CD4-positive, alpha-beta T cell treated with Interleukin-1 beta for 1 hour (primary cell): ENCODE results near the gene FREM3.

Experiments
- DNase-seq, 2 donors: peaks; one replicate each; pipeline ENCODE4 v3.0.0-alpha.2; 2020 to 2022

Gene FREM3

GRCh38 chr4:143667461-143667860 is 33.0 kb downstream of the FREM3 start:
- DNase-seq, result no peak

- no peak for DNase-seq
Measured at GRCh38 chr4:143658336-143658735, 42.1 kb downstream of the FREM3 start.

- DNase-seq, result no peak
Measured at GRCh38 chr4:143654571-143654970, 45.9 kb downstream of the FREM3 start.

- no peak for DNase-seq
Measured at GRCh38 chr4:143653031-143653430, 47.4 kb downstream of the FREM3 start.

- no peak for DNase-seq
Measured at GRCh38 chr4:143643399-143643798, 57.1 kb downstream of the FREM3 start.

GRCh38 chr4:143642611-143643010 is 57.9 kb downstream of the FREM3 start:
- DNase-seq, result no peak

- no peak for DNase-seq
Measured at GRCh38 chr4:143641361-143641760, 59.1 kb downstream of the FREM3 start.

- no peak for DNase-seq
Measured at GRCh38 chr4:143634763-143635162, 65.7 kb downstream of the FREM3 start.

GRCh38 chr4:143633833-143634232 is 66.6 kb downstream of the FREM3 start:
- DNase-seq, result no peak

- no peak for DNase-seq
Measured at GRCh38 chr4:143626134-143626911, 74.2 kb downstream of the FREM3 start.

- DNase-seq, result no peak
Measured at GRCh38 chr4:143625632-143626031, 74.8 kb downstream of the FREM3 start.

- no peak for DNase-seq
Measured at GRCh38 chr4:143623896-143624295, 76.6 kb downstream of the FREM3 start.

GRCh38 chr4:143618811-143619210 is 81.7 kb downstream of the FREM3 start:
- DNase-seq, result no peak

- DNase-seq, result no peak
Measured at GRCh38 chr4:143617994-143618679, 82.3 kb downstream of the FREM3 start.

- no peak for DNase-seq
Measured at GRCh38 chr4:143616771-143617170, 83.7 kb downstream of the FREM3 start.

- DNase-seq, result no peak
Measured at GRCh38 chr4:143609492-143609891, 91.0 kb downstream of the FREM3 start.

GRCh38 chr4:143606480-143606879 is 94.0 kb downstream of the FREM3 start:
- no peak for DNase-seq

GRCh38 chr4:143599827-143600226 is 100.6 kb downstream of the FREM3 start:
- DNase-seq, result no peak

- no peak for DNase-seq
Measured at GRCh38 chr4:143598816-143599215, 101.7 kb downstream of the FREM3 start.

- no peak for DNase-seq
Measured at GRCh38 chr4:143597276-143597675, 103.2 kb downstream of the FREM3 start.

- DNase-seq, result no peak
Measured at GRCh38 chr4:143587703-143588102, 112.8 kb downstream of the FREM3 start.

- DNase-seq, result no peak
Measured at GRCh38 chr4:143586080-143586479, 114.4 kb downstream of the FREM3 start.

GRCh38 chr4:143585548-143585947 is 114.9 kb downstream of the FREM3 start:
- DNase-seq, result no peak

- no peak for DNase-seq
Measured at GRCh38 chr4:143581331-143581946, 119.0 kb downstream of the FREM3 start.
